ENCODE data around the gene NEO1.

Gene NEO1, protein sequence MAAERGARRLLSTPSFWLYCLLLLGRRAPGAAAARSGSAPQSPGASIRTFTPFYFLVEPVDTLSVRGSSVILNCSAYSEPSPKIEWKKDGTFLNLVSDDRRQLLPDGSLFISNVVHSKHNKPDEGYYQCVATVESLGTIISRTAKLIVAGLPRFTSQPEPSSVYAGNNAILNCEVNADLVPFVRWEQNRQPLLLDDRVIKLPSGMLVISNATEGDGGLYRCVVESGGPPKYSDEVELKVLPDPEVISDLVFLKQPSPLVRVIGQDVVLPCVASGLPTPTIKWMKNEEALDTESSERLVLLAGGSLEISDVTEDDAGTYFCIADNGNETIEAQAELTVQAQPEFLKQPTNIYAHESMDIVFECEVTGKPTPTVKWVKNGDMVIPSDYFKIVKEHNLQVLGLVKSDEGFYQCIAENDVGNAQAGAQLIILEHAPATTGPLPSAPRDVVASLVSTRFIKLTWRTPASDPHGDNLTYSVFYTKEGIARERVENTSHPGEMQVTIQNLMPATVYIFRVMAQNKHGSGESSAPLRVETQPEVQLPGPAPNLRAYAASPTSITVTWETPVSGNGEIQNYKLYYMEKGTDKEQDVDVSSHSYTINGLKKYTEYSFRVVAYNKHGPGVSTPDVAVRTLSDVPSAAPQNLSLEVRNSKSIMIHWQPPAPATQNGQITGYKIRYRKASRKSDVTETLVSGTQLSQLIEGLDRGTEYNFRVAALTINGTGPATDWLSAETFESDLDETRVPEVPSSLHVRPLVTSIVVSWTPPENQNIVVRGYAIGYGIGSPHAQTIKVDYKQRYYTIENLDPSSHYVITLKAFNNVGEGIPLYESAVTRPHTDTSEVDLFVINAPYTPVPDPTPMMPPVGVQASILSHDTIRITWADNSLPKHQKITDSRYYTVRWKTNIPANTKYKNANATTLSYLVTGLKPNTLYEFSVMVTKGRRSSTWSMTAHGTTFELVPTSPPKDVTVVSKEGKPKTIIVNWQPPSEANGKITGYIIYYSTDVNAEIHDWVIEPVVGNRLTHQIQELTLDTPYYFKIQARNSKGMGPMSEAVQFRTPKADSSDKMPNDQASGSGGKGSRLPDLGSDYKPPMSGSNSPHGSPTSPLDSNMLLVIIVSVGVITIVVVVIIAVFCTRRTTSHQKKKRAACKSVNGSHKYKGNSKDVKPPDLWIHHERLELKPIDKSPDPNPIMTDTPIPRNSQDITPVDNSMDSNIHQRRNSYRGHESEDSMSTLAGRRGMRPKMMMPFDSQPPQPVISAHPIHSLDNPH (N-terminal part only)

DNA sequence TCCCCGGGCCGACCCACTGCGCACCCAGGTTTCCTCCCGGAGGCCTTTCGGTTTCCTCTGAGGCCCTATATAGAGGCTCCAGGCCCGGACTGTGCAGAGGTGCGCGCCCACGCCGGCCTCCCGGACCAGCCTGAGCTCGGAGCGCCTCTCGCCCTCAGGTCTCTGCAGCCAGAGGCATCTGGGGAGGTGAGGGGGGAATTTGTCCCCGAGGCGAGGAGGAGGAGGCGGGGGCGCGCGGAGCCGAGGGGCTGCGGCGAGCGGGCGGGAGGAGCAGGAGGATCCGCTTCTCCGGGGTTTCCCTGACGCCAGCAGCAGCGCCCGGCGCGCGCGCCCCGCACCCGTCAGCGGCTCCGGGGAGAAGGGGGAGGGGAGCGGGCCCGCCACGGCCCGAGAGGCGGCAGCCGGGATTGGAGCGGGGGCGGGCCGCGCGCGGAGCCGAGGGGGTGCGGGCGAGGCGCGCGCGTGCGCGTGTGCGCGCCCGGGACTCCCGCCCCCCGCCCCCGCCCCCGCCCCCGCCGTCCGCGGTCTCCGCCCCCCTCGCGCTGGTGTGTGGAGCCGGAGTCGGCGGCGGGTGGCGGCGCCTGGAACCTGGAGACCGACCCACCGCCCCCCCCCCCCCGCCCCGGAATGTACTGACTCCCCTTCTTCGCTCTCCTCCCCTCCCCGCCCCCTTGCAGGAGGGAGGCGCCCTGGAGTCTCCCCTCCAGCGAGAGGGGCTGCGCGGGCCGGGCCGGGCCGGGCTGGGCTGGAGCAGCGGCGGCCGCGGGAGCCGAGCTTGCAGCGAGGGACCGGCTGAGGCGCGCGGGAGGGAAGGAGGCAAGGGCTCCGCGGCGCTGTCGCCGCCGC, at the start of gene NEO1:
NEO1 (plus strand) TSS at position 657 of the 846 bp plus-strand sequence. CDS start 213 bp downstream, outside the sequence.
- DNase-seq = peak in 1 of 2 donors; percentile 27

DNA sequence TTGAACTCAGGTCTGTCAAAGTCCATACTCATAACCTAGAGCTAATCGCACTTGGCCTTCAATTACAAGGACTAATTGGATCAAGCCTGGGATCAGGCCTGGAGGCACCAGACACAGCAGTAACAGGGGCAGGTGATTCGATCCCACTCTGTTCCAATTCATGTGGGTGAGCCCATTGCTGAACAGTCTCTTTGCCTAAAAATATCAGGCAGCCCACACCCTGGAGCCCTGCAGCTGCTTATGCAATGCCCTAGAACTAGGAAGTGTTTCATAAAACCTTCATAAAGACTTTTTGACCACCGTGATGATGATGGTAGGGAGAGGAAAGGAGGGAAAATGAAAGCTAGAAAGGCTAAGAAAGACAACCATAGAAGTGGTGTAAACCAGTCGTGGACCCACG, 47.8 kb upstream of the NEO1 start:
- no peak for DNase-seq

DNA sequence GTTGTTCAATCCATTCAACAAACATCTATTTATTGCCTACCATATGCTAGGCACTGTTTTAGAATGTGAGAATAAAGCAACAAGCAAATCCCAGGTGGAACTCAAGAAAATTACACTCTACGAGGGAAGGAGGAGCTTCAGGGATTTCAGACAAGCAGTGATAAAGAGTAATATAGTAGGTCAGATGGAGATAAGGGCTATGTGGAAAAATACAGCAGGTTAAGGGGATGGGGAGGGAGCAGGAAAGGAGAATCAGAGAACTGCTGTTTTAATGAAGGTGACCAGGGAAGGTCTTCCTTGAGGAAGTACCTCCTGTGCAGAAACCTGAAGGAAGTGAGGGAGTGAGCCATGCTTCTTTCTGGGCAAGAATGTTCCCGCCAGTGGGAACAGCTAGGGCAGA, 47.2 kb upstream of the NEO1 start:
- no peak for DNase-seq

DNA sequence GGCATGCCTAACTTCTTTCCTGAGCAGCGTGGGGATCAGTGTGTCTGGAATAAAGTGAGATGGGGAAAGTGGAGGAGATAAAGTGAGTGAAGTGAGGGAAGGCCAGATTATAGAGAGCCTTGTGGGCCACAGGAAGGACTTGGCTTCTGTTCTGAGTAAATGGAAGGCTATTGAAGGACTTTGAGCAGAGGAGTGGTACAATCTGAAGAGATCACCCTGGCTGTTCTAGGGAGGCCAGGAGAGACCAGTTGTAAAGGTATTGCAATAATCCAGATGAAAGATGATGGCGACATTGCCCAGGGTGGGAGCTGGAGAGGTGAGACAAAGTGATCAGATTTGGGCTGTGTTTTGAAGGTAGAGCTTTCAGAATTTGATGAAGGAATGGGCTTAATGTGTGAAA, 46.8 kb upstream of the NEO1 start:
- DNase-seq = no peak

DNA sequence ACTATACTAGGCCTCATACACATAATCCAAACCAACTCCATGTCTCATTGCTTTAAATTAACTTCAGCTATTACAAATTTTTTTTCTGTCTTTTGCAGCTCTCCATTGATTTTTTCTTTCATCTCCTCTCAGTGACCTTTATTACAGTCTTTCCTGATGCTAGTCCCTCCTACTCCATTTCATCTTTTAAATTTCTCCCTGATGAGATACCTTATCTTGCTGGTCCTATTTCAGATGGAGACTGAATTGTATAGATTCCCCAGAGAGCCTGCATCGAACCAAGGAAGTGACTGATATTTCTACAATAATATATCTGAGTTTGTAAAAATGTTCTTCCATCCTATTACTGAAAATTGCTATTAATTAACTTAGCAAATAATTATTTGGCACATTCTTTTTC, 45.7 kb upstream of the NEO1 start:
- DNase-seq = no peak

DNA sequence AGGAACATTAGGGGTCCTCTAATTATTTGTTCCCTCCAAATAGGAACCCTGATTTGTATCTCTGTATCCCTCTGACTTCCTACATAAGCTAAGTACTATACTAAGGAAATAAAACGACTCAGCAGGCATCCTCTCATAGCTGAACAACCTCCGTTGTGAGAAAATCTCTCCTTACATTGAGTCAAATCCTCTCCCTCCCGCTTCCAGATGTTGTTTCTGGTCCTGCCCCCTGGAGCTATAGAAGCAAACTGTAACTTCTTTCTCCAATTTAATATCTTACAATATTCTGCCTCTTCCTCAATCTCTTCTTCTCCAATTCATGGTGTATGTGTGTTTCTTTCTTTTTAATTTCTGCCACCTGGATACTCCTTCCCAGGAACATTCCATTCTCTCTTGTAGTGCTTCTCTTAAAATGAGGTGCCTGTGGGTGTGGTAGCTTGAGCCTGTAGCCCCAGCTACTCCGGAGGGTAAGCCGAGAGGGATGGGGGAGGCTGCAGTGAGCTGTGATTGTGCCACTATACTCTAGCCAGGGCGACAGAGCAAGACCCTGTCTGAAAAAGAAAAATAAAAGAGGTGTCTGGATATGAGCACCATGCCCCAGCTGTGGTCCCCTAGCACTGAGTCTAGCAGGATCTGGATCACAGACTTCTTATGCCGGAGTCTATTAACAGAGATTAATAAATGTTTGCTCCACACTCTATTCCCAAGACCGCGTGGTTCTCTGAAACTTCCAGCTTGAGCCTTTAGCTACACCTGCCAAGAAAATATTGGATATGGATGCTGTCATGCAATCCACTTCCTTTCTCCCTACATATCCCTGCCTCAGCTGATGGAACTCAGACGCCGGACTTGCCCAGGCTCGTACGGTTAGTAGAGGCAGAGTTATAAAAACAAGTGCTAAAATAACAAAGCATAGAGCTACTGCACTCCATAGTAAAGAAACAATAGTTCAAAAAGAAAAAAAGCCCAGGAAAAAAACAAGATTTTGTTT, 42.9 kb upstream of the NEO1 start:
- no peak for DNase-seq

DNA sequence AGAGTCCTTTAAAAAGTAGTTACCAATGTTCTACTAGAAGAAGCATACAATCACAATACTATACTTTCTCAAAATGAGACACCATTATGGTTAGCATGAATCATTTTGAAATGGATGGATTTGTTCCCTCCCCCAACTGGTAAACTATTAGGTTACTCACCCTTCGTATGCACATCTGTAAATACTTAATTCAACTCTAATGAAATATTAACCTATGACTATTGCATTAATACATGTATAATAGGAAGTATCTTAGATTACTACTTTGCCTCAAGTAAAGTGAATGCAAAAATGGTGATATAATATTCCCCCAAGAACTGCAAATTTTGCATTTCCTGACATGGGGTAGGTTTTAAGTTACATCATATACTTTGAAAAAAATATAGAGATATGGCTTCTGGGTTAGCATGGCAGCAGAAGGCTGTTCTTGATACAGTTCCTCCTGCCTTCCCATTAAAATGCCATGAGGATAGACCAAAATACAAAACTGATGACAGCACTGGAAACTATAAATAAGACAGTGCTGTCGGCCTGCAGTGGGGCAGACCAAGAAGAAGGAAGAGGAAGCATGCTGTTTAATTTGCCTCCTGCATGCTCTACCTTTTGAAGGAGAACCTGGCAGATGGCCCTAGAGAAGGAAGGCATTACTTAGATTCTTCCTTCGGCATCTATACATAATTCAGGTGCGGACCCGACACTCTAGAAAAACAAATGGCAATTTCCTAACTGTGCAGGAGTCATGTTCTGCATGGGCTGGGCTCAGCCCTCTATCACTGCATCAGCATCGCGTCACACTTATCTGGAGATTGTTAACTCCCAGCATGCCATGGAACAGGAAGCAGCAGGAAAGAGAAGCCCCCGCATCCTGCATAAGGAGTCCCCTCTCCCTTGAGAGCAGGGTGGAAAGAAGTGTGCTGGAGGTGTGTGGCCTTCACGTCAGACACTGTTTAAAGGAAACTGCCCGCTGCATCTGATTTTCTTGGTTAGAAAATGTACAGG, 41.8 kb upstream of the NEO1 start:
- no peak for DNase-seq

DNA sequence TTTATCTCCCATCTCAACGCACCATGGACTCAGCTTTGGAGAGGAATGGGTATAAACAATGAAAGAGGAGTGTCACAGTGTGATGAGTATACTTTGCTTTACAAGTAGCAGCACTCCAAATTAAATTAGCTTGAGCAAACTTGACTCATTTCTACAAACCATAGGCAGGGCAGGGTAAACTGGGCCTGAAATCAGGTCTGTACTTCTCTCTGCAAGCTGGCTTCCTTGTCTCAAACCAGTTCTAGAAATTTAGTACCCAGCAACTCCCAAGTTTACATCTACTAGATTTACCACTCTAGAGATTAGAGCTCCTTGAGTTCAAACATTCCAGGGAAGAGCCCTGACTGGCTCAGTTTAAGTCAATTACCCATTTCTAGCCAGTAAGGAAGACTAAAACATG, 37.4 kb upstream of the NEO1 start:
- DNase-seq = no peak

DNA sequence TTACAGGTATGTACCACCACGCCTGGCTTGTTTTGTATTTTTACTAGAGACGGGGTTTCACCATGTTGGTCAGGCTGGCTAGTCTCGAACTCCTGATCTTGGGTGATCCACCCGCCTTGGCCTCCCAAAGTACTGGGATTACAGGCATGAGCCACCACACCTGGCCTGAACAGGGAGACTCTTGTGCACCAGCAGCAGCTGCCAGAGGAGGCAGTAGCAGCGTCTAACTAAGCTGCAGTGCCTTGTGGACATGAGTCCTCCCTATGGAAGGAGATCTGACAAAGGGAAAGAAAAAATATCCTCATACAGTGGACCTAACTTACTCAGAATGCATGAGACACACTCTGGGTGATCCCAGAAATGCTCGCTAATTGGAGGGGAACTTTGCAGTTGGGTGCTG, 36.8 kb upstream of the NEO1 start:
- no peak for DNase-seq

DNA sequence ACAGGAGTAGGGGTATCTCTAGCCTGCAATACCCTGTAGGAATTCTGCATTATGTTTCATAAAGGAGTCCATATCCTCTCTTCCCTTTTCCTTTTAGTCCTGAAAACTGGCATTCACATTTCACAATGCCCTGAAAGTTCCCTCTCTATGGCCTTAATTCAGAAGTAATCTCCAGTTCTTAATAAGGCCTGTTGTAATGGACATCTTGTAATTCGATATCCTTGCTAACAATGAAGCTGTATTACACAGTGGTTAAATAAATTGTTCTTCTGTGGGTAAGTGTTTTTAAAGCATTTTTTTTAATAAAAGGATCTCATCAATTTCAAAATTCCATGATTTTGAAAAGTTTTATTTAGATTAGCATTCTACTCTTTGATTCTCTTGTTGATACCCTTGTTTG, 34.3 kb upstream of the NEO1 start:
- DNase-seq = no peak

DNA sequence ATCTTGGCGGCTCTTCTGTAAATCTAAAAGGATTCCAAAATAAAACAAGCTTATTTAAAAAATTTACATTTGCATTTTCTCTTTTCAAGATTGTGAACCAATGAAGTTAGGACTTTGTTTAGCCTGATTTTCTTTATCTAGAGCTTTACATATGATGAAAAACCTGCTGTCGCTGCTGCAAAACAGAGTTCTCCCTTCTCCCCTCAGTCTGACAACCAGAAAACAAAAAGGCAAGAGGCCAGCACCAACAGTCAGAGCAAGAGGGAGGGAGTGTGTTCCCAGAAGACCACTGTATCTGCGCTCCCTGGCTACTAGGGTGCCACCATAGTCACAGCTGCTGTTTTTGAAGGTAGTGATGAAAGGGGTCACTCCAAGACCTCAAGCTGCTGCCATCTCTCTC, 33.1 kb upstream of the NEO1 start:
- DNase-seq = no peak

DNA sequence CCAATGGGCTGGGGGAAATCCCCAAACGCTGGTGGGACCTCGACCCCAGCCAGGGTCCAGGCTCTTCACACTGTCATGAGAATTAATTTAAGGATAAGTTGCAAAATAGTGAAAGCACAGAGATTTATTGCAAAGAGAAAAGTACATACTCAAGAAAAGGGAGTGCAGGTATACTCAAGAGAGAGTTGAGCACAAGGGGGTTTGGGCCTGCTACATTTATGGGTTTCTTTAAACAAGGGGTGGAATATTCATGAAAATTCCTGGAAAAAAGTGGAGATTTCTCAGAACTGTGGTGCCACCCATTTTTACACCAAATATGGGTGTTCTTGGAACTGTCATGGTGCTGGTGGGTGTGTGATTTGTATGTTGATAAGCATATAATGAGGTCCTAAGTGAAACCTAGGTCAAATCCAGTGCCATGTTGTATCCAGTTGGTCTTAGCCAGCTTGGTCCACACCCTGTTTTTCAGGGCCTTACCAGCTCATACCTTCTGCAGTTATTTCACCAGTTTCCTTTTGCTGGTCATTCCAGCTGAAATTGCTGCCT, 32.6 kb upstream of the NEO1 start:
- no peak for DNase-seq

DNA sequence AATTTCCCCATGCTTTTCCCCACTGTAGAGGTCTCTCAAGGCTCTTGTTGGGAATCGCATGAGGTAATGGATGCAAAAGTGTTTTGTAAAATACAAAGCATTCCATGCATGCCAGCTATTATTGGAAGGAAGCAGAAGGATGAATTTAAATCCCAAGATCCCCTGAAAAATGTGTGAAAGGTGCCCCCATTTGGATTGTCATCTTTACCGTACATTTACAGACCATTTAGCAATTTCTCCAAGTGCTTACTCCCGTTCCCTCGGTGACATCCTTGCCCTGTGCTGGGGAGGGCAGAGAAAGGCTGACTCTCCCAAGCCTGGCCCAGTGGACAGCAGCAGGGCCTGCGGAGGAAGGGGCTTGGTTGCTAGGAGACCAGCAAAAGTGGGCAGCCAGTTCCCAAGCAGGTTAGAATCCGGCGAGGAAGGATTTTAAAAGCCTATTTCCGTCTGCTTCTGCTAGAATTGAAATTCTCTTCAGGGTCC, 31.1 kb upstream of the NEO1 start:
- no peak for DNase-seq

DNA sequence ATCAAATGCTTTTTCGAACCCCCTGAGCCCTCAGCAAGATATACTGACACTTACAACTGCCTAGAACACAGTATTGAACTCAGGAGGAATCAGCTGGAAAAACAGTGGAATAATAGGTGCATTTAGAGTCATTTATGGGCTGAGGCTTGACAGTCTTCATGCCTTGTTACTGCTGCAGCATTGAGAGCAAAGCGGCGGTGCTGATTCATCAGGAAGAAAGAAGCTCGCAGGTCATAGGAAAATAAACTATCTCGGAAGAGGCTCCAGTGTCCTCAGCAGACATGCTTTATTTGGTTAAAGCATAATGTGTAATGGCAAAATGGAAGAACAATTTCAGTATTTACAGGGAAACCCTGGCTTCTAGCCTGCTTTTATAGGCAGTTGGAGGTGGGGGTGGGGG, 30.1 kb upstream of the NEO1 start:
- no peak for DNase-seq

DNA sequence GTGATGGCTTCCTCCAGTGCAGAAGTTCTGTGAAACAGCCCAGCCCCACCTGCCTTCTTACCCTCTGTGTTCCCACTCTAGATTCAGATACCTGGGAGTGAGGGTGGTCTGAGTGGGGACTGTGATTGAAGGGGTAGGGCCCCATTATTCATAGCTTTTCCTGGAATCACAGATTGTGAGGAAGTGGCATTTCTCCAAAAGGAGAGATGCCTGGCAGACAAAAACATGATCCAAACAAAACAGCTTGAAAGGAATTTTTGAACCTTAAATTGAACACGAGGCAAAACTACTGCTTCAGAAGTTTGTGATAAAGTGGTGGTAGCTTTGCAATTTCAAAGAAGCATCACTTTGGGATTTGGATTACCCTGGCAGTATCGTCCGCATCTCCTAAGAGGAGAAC, 29.2 kb upstream of the NEO1 start:
- DNase-seq = no peak

DNA sequence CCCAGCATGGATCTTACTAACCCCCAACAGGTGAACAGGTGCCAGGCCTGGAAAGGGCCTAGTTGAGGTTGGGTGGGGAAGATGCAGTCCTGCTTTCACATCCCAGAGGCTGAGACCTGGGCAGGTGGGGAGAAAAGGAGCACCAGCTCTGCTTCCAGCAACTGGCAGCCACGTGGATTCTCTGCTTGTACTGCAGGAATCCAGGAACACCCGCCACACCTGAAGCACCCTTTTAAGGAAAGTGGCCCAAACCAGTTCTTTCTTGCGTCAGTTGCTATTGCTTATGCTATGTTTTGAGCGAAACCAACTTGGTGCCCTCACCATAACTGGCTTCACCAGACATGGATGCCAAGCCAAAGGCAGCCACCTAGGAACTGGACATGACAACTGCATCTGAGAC, 28.1 kb upstream of the NEO1 start:
- no peak for DNase-seq

DNA sequence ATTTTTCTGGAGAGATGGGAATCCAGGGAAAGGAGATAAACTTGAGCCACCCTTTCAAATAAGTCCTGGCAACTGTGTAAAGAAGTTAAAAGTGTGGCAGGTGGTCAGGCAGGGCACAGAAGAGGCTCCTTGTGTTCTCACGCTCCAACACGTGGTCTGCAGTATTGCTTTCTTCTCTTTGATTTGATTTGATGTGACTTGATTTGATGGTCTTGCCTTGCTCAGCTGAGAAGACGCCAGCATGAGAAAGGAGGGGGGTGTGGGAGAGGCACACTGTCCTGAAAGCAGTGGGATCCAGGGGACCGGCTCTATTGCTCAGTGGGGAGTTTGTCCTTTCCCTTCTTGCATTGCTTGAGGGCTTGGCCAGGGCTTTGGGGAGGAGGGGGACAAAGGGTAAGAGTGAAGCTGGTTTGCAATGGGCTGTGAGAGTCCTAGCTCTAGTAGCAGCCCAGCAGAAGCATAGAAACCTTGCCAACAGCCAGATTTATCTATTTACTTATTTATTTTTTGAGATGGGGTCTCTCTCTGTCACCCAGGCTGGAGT, 25.7 kb upstream of the NEO1 start:
- no peak for DNase-seq

DNA sequence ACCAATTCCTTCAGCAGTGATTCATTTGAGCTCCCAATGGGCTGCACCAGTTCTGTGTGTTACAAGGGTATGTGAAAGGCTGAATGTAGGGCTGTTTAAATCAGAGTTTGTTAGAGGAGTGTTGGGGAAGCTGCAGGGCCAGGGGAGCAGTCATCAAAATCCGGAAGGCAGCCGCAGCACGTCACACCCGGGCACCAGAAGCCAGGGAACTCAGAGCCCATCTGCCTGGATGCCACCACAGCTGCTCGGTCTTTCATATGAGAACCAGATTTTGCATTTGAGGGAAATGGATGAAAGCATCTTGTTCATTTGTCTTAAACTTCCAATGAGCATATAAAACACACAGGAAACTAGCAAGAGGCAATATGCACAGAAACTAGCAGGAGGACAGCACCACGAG, 24.2 kb upstream of the NEO1 start:
- DNase-seq = no peak

Data from bone marrow (tissue), 2 donors.